Measurements from ENCODE around the gene PHKB. TPM values are rescaled to one million over a fixed set of nuclear protein-coding genes. Genes with fewer than 3 reads are reported as not detected.
A peak's percentile ranks its signal among the peaks of the same experiment; 100 is the strongest.

PHKB gene
- total RNA-seq, 1 donor from 2014 or later: 110 TPM

DNA sequence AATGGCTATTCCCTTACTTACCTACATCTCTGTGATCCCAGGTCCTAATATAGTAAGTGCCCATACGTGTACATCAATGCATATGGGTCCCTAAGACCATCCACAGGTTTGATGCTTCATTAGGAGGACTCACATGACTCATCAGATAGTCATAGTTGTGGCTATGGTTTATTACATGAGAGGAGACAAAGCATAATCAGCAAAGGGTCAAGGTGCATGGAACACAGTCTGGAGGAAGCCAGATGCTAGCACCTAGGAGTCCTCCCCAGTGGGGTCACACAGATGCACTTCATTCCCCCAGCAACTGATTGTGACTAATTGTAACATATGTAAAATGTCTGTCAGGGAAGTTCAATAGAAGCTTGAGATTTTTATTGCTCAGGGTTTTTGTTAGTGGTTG, 42.8 kb downstream of the PHKB start:
- CTCF ChIA-PET: no interaction called here

DNA sequence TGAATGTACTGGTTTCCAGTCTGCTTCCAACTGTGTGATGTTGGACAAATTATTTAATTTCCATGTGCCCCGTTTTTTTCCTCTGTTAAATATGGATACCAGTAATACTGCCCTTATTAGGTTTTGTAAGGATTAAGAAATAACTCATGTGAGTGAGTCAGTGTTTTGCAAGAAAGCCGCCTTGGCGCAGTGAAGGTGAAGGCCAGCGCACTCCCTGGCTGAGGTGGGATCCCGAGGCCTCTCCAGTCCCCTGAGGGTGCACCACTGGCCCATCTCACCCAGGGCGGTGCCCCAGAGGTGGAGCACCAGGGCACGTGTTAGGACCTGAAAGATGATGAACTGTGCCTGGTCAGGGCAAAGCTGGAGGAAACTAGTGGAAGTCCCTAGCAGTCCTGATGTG, 43.5 kb downstream of the PHKB start:
- no peak for ATAC-seq (ENCODE audit: low read depth)
- Mint-ChIP-seq H3K4me1 (peaks cover 20% of the 10 kb centered on the region), H3K9me3 (no peaks in the 10 kb centered on the region), H3K4me3 (no peak overlapping the region), H3K36me3 (ENCODE audit: low read depth) (peaks cover 72% of the 10 kb centered on the region), H3K27ac (no peak overlapping the region), H3K27me3 (no peaks in the 10 kb centered on the region)
- no peak for DNase-seq
- ChIA-PET CTCF (no interaction called here), POLR2A (no interaction called here)
- intact Hi-C loops (cut with micrococcal nuclease): no loop called here
- TF ChIP-seq, protein P1, sequence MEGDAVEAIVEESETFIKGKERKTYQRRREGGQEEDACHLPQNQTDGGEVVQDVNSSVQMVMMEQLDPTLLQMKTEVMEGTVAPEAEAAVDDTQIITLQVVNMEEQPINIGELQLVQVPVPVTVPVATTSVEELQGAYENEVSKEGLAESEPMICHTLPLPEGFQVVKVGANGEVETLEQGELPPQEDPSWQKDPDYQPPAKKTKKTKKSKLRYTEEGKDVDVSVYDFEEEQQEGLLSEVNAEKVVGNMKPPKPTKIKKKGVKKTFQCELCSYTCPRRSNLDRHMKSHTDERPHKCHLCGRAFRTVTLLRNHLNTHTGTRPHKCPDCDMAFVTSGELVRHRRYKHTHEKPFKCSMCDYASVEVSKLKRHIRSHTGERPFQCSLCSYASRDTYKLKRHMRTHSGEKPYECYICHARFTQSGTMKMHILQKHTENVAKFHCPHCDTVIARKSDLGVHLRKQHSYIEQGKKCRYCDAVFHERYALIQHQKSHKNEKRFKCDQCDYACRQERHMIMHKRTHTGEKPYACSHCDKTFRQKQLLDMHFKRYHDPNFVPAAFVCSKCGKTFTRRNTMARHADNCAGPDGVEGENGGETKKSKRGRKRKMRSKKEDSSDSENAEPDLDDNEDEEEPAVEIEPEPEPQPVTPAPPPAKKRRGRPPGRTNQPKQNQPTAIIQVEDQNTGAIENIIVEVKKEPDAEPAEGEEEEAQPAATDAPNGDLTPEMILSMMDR (IDR thresholded peaks at IDR 0.05): no peak

More for the DNA sequence above, 42.8 kb downstream of the PHKB start:
- peaks cover 73% of the 10 kb centered on the region for H3K36me3 Mint-ChIP-seq (ENCODE audit: low read depth)
- intact Hi-C loops (cut with micrococcal nuclease): no loop called here
- H3K9me3 Mint-ChIP-seq: no peaks in the 10 kb centered on the region
- H3K27ac Mint-ChIP-seq: peak overlapping the region; percentile 32
- TF ChIP-seq, protein P1 (IDR thresholded peaks at IDR 0.05): no peak
- DNase-seq: no peak
- H3K4me1 Mint-ChIP-seq: peaks cover 20% of the 10 kb centered on the region
- POLR2A ChIA-PET: no interaction called here
- no peaks in the 10 kb centered on the region for H3K27me3 Mint-ChIP-seq
- no peak for ATAC-seq (ENCODE audit: low read depth)
- H3K4me3 Mint-ChIP-seq: no peak overlapping the region

DNA sequence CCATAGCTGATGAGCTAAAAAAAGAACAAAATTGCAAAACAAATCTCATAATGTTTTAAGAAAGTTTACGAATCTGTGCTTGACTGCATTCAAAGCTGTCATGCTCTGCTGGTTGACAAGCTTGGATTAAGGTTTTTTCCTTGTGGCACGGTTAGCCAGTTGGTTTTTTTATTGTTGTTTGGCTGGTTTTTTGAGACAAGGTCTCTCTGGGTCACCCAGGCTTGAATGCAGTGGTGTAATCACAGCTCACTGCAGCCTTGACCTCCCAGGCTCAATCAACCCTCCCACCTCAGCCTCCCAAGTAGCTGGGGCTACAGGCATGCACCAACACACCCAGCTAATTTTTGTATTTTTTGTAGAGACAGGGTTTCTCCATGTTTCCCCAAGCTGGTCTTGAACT, 45.7 kb downstream of the PHKB start:
- TF ChIP-seq, protein P1 (IDR thresholded peaks at IDR 0.05): no peak
- no peak for DNase-seq
- no peaks in the 10 kb centered on the region for H3K27me3 Mint-ChIP-seq
- peak overlapping the region; percentile 46 for H3K27ac Mint-ChIP-seq
- peaks cover 74% of the 10 kb centered on the region for H3K36me3 Mint-ChIP-seq (ENCODE audit: low read depth)
- ATAC-seq (ENCODE audit: low read depth): no peak
- ChIA-PET CTCF (interaction anchor here (1.2 to 1.7 kb wide), 2 partner anchors 363 to 365 kb away, joined by 3 read pairs; partner anchors contain the start of gene NETO2), POLR2A (interaction anchor here (0.6 to 2.4 kb wide), 5 partner anchors 12 to 732 kb away, joined by 3 to 10 read pairs (median 4); partner anchors contain the start of genes ITFG1 and PHKB)
- peaks cover 20% of the 10 kb centered on the region for H3K4me1 Mint-ChIP-seq
- H3K9me3 Mint-ChIP-seq: no peaks in the 10 kb centered on the region
- intact Hi-C loops (cut with micrococcal nuclease): no loop called here
- no peak overlapping the region for H3K4me3 Mint-ChIP-seq

DNA sequence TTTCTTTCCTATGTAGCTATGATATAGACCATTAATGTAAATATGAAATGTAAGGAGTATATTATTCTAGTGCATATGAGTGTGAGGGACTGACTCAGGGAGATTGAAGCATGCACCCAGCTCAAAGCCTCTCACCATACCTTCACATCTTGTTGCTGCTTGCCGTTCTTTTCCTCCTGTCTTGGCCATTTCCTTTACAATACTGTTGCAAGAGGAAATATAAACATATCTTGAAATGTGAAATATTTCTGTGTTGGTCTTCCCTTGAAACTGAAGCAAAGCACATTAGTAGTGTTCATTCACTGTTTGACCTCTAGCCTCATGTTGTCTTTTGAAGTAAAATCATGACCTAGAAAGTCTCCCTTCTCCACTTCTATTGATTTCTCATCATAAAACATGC, 46.6 kb downstream of the PHKB start:
- Mint-ChIP-seq H3K27ac (no peak overlapping the region), H3K9me3 (no peaks in the 10 kb centered on the region), H3K4me1 (peaks cover 20% of the 10 kb centered on the region), H3K4me3 (no peak overlapping the region), H3K27me3 (no peaks in the 10 kb centered on the region), H3K36me3 (ENCODE audit: low read depth) (peaks cover 73% of the 10 kb centered on the region)
- ChIA-PET CTCF (interaction anchor here (1.2 kb wide), 1 partner anchor 366 kb away, joined by 3 read pairs; no protein-coding TSS in a partner anchor), POLR2A (interaction anchor here (2.4 kb wide), 1 partner anchor 14 kb away, joined by 10 read pairs; no protein-coding TSS in a partner anchor)
- TF ChIP-seq, protein P1 (IDR thresholded peaks at IDR 0.05): no peak
- intact Hi-C loops (cut with micrococcal nuclease): no loop called here
- ATAC-seq (ENCODE audit: low read depth) (no peak), DNase-seq (no peak)

DNA sequence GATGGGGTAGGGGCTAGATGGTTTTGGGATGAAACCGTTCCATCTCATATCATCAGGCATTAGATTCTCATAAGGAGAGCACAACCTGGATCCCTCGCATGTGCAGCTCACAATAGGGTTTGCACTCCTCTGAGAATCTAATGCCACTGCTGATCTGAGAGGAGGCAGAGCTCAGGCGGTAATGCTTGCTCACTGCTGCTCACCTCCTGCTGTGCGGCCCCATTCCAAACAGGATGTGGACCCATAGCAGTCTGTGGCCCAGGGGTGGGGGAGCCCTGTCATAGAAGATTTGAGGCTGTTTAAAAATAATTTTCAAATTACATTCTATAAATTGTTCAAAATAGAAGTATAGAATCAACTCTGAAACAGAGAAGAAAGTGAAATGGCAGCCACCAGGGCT, 50.8 kb downstream of the PHKB start:
- Mint-ChIP-seq H3K27me3 (no peaks in the 10 kb centered on the region), H3K4me3 (no peak overlapping the region), H3K4me1 (peaks cover 6% of the 10 kb centered on the region), H3K36me3 (ENCODE audit: low read depth) (peaks cover 65% of the 10 kb centered on the region), H3K27ac (no peak overlapping the region), H3K9me3 (no peaks in the 10 kb centered on the region)
- ChIA-PET CTCF (no interaction called here), POLR2A (no interaction called here)
- TF ChIP-seq, protein P1 (IDR thresholded peaks at IDR 0.05): no peak
- ATAC-seq (ENCODE audit: low read depth) (no peak), DNase-seq (no peak)
- intact Hi-C loops (cut with micrococcal nuclease): no loop called here
